OCI-LY7 (cell line): ENCODE results near the gene CAPS.

Experiments
- EZH2phosphoT487 ChIP-seq: fragments of 200-600 bp; sonication (generic); IDR thresholded peaks from 2 replicates; pipeline ENCODE4 v1.6.1; 2018; ENCODE audit warnings: low read depth, borderline replicate concordance, mild to moderate bottlenecking, mixed run types, antibody characterized with exemption, low read length, moderate library complexity, mixed read lengths
- TF ChIP-seq, protein P1 (sequence below): fragments of 200-600 bp; sonication (generic); conservative IDR thresholded peaks from 2 replicates; pipeline ENCODE4 v1.5.1; 2014; ENCODE audit warnings: mild to moderate bottlenecking, antibody characterized with exemption, low read length, moderate library complexity, mixed read lengths

GRCh38 chr19:5890099-5890498 lies 24.0 kb upstream of the CAPS start:
- TF ChIP-seq EZH2phosphoT487: no peak
- TF ChIP-seq, protein P1, sequence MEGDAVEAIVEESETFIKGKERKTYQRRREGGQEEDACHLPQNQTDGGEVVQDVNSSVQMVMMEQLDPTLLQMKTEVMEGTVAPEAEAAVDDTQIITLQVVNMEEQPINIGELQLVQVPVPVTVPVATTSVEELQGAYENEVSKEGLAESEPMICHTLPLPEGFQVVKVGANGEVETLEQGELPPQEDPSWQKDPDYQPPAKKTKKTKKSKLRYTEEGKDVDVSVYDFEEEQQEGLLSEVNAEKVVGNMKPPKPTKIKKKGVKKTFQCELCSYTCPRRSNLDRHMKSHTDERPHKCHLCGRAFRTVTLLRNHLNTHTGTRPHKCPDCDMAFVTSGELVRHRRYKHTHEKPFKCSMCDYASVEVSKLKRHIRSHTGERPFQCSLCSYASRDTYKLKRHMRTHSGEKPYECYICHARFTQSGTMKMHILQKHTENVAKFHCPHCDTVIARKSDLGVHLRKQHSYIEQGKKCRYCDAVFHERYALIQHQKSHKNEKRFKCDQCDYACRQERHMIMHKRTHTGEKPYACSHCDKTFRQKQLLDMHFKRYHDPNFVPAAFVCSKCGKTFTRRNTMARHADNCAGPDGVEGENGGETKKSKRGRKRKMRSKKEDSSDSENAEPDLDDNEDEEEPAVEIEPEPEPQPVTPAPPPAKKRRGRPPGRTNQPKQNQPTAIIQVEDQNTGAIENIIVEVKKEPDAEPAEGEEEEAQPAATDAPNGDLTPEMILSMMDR: no peak
